B cell (primary cell): ENCODE data around the gene HOMER2. TPM values are rescaled to one million over a fixed set of nuclear protein-coding genes. Genes with fewer than 3 reads are reported as not detected.

Experiments used
- ATAC-seq: fragments of 200-7000 bp; cut with Tn5 transposase; one replicate; pipeline ENCODE4 v1.10.0; 2021; ENCODE audit warnings: low read depth, mild to moderate bottlenecking, moderate number of reproducible peaks, moderate library complexity
- CTCF ChIA-PET: fragments of 350-600 bp; sonication (Branson Sonifier 250); formaldehyde crosslinking; loops from one replicate; lab custom pipeline; 2021; ENCODE audit warnings: antibody characterized with exemption, inconsistent platforms; lab: Charles Lee
- POLR2A ChIA-PET: fragments of 350-600 bp; sonication (Branson Sonifier 250); formaldehyde crosslinking; loops from one replicate; lab custom pipeline; 2021; ENCODE audit warnings: antibody characterized with exemption; lab: Charles Lee
- DNase-seq: peaks from one replicate; pipeline ENCODE4 v3.0.0; 2013
- H2AFZ ChIP-seq: 2 replicates; pipeline ENCODE4 v1.6.1; 2012; ENCODE audit warnings: mild to moderate bottlenecking, low read depth, low read length; ENCODE audit not compliant: insufficient read depth, poor library complexity, severe bottlenecking
- H3K27ac ChIP-seq, 2 donors: 1 replicate in 1 of 2; 2 replicates in 1 of 2; pipeline ENCODE4 v1.5.1; 2012 to 2013; ENCODE audit warnings: low read length in 2 of 2, mild to moderate bottlenecking in 2 of 2, moderate library complexity in 1 of 2
- H3K27me3 ChIP-seq, 4 experiments: fragments of 200-600 bp in 1 of 4; sonication (generic) in 1 of 4; replicated peaks in 1 of 4; 1 replicate in 2 of 4; 2 replicates in 2 of 4; pipeline versions ENCODE4 v1.6.1 to v1.7.0; 2013 to 2016; ENCODE audit warnings: low read length in 3 of 4, mild to moderate bottlenecking in 2 of 4, mixed read lengths in 1 of 4, moderate library complexity in 1 of 4; ENCODE audit not compliant: insufficient read depth in 4 of 4, control insufficient read depth in 3 of 4; ENCODE audit errors: control extremely low read depth in 1 of 4
- H3K36me3 ChIP-seq, 2 experiments: replicated peaks in 1 of 2; 1 replicate in 1 of 2; 2 replicates in 1 of 2; pipeline versions ENCODE4 v1.6.1 to v1.7.1; 2013; ENCODE audit warnings: low read length in 1 of 2; ENCODE audit not compliant: insufficient read depth in 2 of 2, control insufficient read depth in 1 of 2; ENCODE audit errors: control extremely low read depth in 1 of 2, extremely low read depth in 1 of 2
- H3K4me1 ChIP-seq, 2 donors: fragments of 200-600 bp in 1 of 2; sonication (generic) in 1 of 2; 1 replicate in 1 of 2; 2 replicates in 1 of 2; pipeline versions ENCODE4 v1.5.1 to v1.6.1; 2013 to 2017; ENCODE audit warnings: low read length in 2 of 2; ENCODE audit not compliant: control insufficient read depth in 2 of 2, insufficient read depth in 2 of 2
- H3K4me2 ChIP-seq: replicated peaks from 2 replicates; pipeline ENCODE3; 2012; ENCODE audit warnings: mild to moderate bottlenecking, low read depth, low read length; ENCODE audit not compliant: poor library complexity, severe bottlenecking
- H3K4me3 ChIP-seq, 5 experiments: fragments of 200-600 bp in 1 of 5; sonication (generic) in 1 of 5; 1 replicate in 3 of 5; 2 replicates in 2 of 5; pipeline versions ENCODE4 v1.5.1 to v1.7.0; 2011 to 2016; ENCODE audit warnings: low read length in 4 of 5, mild to moderate bottlenecking in 4 of 5, low read depth in 2 of 5, control low read depth in 1 of 5, moderate library complexity in 1 of 5; ENCODE audit not compliant: insufficient read depth in 1 of 5; ENCODE audit errors: control extremely low read depth in 1 of 5, extremely low read depth in 1 of 5
- H3K79me2 ChIP-seq: fragments of 200-600 bp; sonication (generic); one replicate; pipeline ENCODE4 v1.6.0; 2016; ENCODE audit warnings: low read length; ENCODE audit not compliant: control insufficient read depth, insufficient read depth
- H3K9ac ChIP-seq: fragments of 200-600 bp; sonication (generic); 2 replicates; pipeline ENCODE4 v1.6.1; 2017; ENCODE audit warnings: mild to moderate bottlenecking, low read length, moderate library complexity
- H3K9me3 ChIP-seq, 3 donors: one replicate each; pipeline versions ENCODE4 v1.6.1 to v1.7.1; 2013; ENCODE audit warnings: low read length in 2 of 3; ENCODE audit not compliant: control insufficient read depth in 2 of 3, insufficient read depth in 1 of 3; ENCODE audit errors: control extremely low read depth in 1 of 3
- H4K20me1 ChIP-seq: 2 replicates; pipeline ENCODE4 v1.6.0; 2012; ENCODE audit warnings: mild to moderate bottlenecking, low read length; ENCODE audit not compliant: insufficient read depth, control insufficient read depth, poor library complexity, severe bottlenecking
- H3K27ac Mint-ChIP-seq: one replicate; pipeline ENCODE4 v1.8.0; 2021; ENCODE audit warnings: mixed read lengths
- H3K27me3 Mint-ChIP-seq: one replicate; pipeline ENCODE4 v1.8.0; 2021; ENCODE audit warnings: mixed read lengths
- H3K4me1 Mint-ChIP-seq: one replicate; pipeline ENCODE4 v1.8.0; 2021; ENCODE audit warnings: mixed read lengths
- H3K4me3 Mint-ChIP-seq: one replicate; pipeline ENCODE4 v1.8.0; 2021; ENCODE audit warnings: mixed read lengths
- H3K9me3 Mint-ChIP-seq: one replicate; pipeline ENCODE4 v1.8.0; 2022; ENCODE audit warnings: mixed read lengths; ENCODE audit not compliant: insufficient read depth
- EZH2 ChIP-seq: IDR thresholded peaks from 2 replicates; pipeline ENCODE4 v1.6.1; 2012; ENCODE audit warnings: borderline replicate concordance, low read depth, mild to moderate bottlenecking, moderate library complexity, low read length; ENCODE audit not compliant: insufficient read depth, poor library complexity, severe bottlenecking
- WGBS: methylation state at CpG from one replicate; pipeline ENCODE4 v1.1.5; 2013; ENCODE audit warnings: missing lambda C conversion rate; ENCODE audit not compliant: insufficient coverage; 5-methylcytosine and 5-hydroxymethylcytosine counted together
- intact Hi-C: fragments of 100-400 bp; cut with micrococcal nuclease; formaldehyde crosslinking; loops from one replicate; pipeline ENCODE4 v1.10.0; 2022
- polyA plus RNA-seq: library from polyadenylated mRNA; depleted of rRNA; stranded (reverse); fragments of >200 nt; gene quantifications from 2 replicates; pipeline ENCODE4 v1.2.3, GENCODE V29; 2012
- total RNA-seq, 2 donors: library from RNA; stranded (reverse); fragments of 120-200 nt in 1 of 2; gene quantifications; 1 replicate in 1 of 2; 2 replicates in 1 of 2; pipeline versions ENCODE4 v1.2.3 to v1.2.4, GENCODE V29; 2013 to 2022
- TF ChIP-seq, protein P1 (sequence below): fragments of 200-600 bp; IDR thresholded peaks from one replicate; pipeline ENCODE4 v1.8.0; 2022; ENCODE audit warnings: antibody characterized with exemption, mild to moderate bottlenecking

HOMER2 gene
- total and polyA plus RNA-seq, 2 donors (not counting 1 experiment from before 2014, with no cell fraction given), result 5.7 to 19.5 TPM

DNA sequence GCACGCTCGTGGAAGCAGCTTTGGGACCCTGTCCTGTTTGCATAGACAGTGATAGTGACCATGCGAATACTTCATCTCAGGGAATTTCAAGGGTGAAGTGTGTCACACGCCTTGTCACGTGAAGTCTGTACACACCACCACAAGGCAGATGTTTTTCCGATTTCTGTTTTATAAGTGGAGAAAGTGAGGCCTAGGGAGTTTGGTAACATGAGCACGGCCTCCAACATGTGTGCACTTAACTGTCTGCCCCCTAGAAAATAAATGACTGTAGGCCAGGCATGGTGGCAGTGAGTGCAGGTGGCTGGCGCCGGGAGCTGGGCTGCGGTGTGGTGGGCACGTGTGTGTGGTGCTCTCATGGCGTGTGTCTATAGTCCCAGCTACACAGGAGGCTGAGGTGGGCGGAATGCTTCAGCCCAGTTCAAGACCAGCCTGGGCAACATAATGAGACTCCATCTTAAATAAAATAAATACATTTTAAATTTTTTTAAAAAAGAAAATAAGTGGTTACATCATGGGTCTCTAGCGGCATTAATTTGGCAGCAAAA lies 101.1 kb downstream of the HOMER2 start:
- H3K27me3 ChIP-seq, result no peaks in the 10 kb centered on the region
- 98% methylated on average over 9 of the region's 14 CpGs for whole genome bisulfite sequencing
- no peak for TF ChIP-seq EZH2
- TF ChIP-seq, protein P1, sequence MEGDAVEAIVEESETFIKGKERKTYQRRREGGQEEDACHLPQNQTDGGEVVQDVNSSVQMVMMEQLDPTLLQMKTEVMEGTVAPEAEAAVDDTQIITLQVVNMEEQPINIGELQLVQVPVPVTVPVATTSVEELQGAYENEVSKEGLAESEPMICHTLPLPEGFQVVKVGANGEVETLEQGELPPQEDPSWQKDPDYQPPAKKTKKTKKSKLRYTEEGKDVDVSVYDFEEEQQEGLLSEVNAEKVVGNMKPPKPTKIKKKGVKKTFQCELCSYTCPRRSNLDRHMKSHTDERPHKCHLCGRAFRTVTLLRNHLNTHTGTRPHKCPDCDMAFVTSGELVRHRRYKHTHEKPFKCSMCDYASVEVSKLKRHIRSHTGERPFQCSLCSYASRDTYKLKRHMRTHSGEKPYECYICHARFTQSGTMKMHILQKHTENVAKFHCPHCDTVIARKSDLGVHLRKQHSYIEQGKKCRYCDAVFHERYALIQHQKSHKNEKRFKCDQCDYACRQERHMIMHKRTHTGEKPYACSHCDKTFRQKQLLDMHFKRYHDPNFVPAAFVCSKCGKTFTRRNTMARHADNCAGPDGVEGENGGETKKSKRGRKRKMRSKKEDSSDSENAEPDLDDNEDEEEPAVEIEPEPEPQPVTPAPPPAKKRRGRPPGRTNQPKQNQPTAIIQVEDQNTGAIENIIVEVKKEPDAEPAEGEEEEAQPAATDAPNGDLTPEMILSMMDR, result no peak
- H3K9ac ChIP-seq, result no peak overlapping the region
- Mint-ChIP-seq H3K27me3 (no peaks in the 10 kb centered on the region), H3K4me3 (no peak overlapping the region), H3K27ac (no peak overlapping the region), H3K9me3 (no peaks in the 10 kb centered on the region), H3K4me1 (peaks cover 24% of the 10 kb centered on the region)
- no peaks in the 10 kb centered on the region for H3K9me3 ChIP-seq
- H2AFZ ChIP-seq, result no peak overlapping the region
- no peak overlapping the region for H3K4me2 ChIP-seq
- H3K27ac ChIP-seq, result no peak overlapping the region
- H3K79me2 ChIP-seq, result no peaks in the 10 kb centered on the region
- POLR2A ChIA-PET, result no interaction called here
- DNase-seq (no peak), ATAC-seq (no peak)
- no peak overlapping the region for H3K4me3 ChIP-seq
- no peaks in the 10 kb centered on the region for H4K20me1 ChIP-seq
- CTCF ChIA-PET, result interaction anchor here (1.9 to 3.6 kb wide), 3 partner anchors 41 to 148 kb away, joined by 5 to 15 read pairs (median 10); partner anchors contain the start of gene RAMAC
- intact Hi-C loops, result no loop called here
- H3K36me3 ChIP-seq, result no peaks in the 10 kb centered on the region
- H3K4me1 ChIP-seq, result peaks cover 9 to 22% of the 10 kb centered on the region in 2 donors

DNA sequence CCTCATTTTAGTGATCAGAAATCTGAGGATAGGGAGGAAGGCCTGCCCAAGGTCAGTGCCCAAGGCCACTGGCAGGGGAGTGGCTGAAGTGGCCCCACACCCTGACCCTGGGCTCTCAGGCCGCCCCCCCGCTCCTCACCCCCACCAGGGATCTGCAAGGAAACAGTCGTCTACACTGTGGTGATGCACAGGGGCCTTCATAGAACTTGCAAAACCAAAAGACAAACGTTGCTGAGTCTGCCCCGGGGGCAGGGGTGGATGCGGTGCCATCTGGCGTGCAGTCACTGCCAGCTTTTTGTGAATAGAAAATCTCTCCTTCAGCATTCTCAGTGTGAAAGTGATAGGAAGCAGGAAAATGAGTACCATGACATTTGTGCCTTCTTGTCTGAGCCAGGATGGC lies 101.8 kb downstream of the HOMER2 start:
- no peaks in the 10 kb centered on the region for H3K9me3 ChIP-seq
- ChIA-PET POLR2A (no interaction called here), CTCF (interaction anchor here (1.9 to 3.6 kb wide), 3 partner anchors 40 to 149 kb away, joined by 5 to 15 read pairs (median 10); partner anchors contain the start of gene RAMAC)
- no peak overlapping the region for H2AFZ ChIP-seq
- H3K4me3 ChIP-seq, result no peak overlapping the region
- TF ChIP-seq, protein P1, result no peak
- TF ChIP-seq EZH2, result no peak
- no peak overlapping the region for H3K27ac Mint-ChIP-seq
- no peak overlapping the region for H3K4me2 ChIP-seq
- H3K9ac ChIP-seq, result no peak overlapping the region
- ATAC-seq (no peak), DNase-seq (no peak)
- intact Hi-C loops, result no loop called here
- no peak overlapping the region for H3K27ac ChIP-seq
- no peaks in the 10 kb centered on the region for H3K36me3 ChIP-seq
- no peaks in the 10 kb centered on the region for H3K79me2 ChIP-seq
- H3K4me1 Mint-ChIP-seq, result peaks cover 25% of the 10 kb centered on the region
- no peaks in the 10 kb centered on the region for H4K20me1 ChIP-seq
- H3K4me1 ChIP-seq, result peaks cover 3 to 21% of the 10 kb centered on the region in 2 donors
- no peaks in the 10 kb centered on the region for H3K27me3 ChIP-seq
- H3K9me3 Mint-ChIP-seq, result no peaks in the 10 kb centered on the region
- 62% methylated on average over 7 of the region's 7 CpGs for WGBS
- H3K27me3 Mint-ChIP-seq, result no peaks in the 10 kb centered on the region
- H3K4me3 Mint-ChIP-seq, result no peak overlapping the region
